Endothelial cell of umbilical vein (primary cell): Measurements from ENCODE around the gene STK24. TPM values are rescaled to one million over a fixed set of nuclear protein-coding genes. Genes with fewer than 3 reads are reported as not detected.

Experiments
- BruUV-seq: library from RNA; stranded (reverse); fragments of 400-500 nt; replicated peaks from 2 replicates; lab custom pipeline; 2021; lab: Mats Ljungman, UMichigan
- CTCF ChIA-PET: fragments of 300-600, 350-600 bp; sonication (Branson Sonifier 250); formaldehyde crosslinking; loops from one replicate; lab custom pipeline; 2021; ENCODE audit warnings: antibody characterized with exemption, inconsistent platforms; lab: Charles Lee
- POLR2A ChIA-PET: fragments of 300-600, 350-600 bp; sonication (Branson Sonifier 250); formaldehyde crosslinking; loops from one replicate; lab custom pipeline; 2021; ENCODE audit warnings: antibody characterized with exemption, inconsistent platforms; lab: Charles Lee
- DNase-seq: peaks from one replicate; pipeline ENCODE4 v3.0.0-alpha.2; 2011; ENCODE audit warnings: low read depth, low spot score
- FAIRE-seq: peaks from 2 replicates; lab custom pipeline; 2011; peaks lifted over from hg19 to GRCh38; lab: Jason Lieb, UNC
- H2AFZ ChIP-seq: 2 replicates; pipeline ENCODE4 v1.6.0; 2012; ENCODE audit warnings: low read depth, low read length, control low read depth, inconsistent platforms
- H3K27ac ChIP-seq: 2 replicates; pipeline ENCODE4 v1.5.1; 2011; ENCODE audit warnings: low read depth, mild to moderate bottlenecking, control low read depth, low read length, moderate library complexity; ENCODE audit not compliant: insufficient read depth
- H3K27me3 ChIP-seq, 2 experiments: 2 replicates each; pipeline versions ENCODE4 v1.6.0 to v1.6.1; 2011; ENCODE audit warnings: low read length in 2 of 2, mixed read lengths in 1 of 2; ENCODE audit not compliant: control insufficient read depth in 2 of 2, insufficient read depth in 2 of 2
- H3K36me3 ChIP-seq, 2 experiments: 2 replicates in 1 of 2; 3 replicates in 1 of 2; pipeline ENCODE4 v1.5.1; 2011; ENCODE audit warnings: low read length in 2 of 2, mild to moderate bottlenecking in 1 of 2, moderate library complexity in 1 of 2; ENCODE audit not compliant: control insufficient read depth in 2 of 2, insufficient read depth in 2 of 2; ENCODE audit errors: extremely low read depth in 1 of 2
- H3K4me1 ChIP-seq: 3 replicates; pipeline ENCODE4 v1.5.1; 2011; ENCODE audit warnings: mild to moderate bottlenecking, low read length; ENCODE audit not compliant: control insufficient read depth, insufficient read depth; ENCODE audit errors: extremely low read depth
- H3K4me2 ChIP-seq: 2 replicates; pipeline ENCODE4 v1.6.1; 2011; ENCODE audit warnings: low read length, control low read depth, mixed read lengths; ENCODE audit not compliant: insufficient read depth
- H3K4me3 ChIP-seq, 3 experiments: fragments of 200-600 bp in 1 of 3; sonication (generic), shearing (Covaris generic) in 1 of 3; replicated peaks in 1 of 3; 2 replicates each; pipeline ENCODE4 v1.5.1; 2011 to 2016; ENCODE audit warnings: control low read depth in 3 of 3, low read length in 3 of 3, mild to moderate bottlenecking in 2 of 3, inconsistent platforms in 1 of 3, low read depth in 1 of 3, moderate library complexity in 1 of 3; ENCODE audit not compliant: insufficient read depth in 1 of 3
- H3K79me2 ChIP-seq: 2 replicates; pipeline ENCODE4 v1.6.0; 2012; ENCODE audit warnings: low read length, inconsistent platforms; ENCODE audit not compliant: control insufficient read depth, insufficient read depth
- H3K9ac ChIP-seq: replicated peaks from 2 replicates; pipeline ENCODE3; 2011; ENCODE audit warnings: low read length, control low read depth; ENCODE audit not compliant: insufficient read depth; ENCODE audit errors: extremely low read depth
- H3K9me1 ChIP-seq: replicated peaks from 3 replicates; pipeline ENCODE4 v1.6.0; 2011; ENCODE audit warnings: mild to moderate bottlenecking, low read length; ENCODE audit not compliant: control insufficient read depth, insufficient read depth; ENCODE audit errors: extremely low read depth
- H3K9me3 ChIP-seq: replicated peaks from 2 replicates; pipeline ENCODE4 v1.5.1; 2012; ENCODE audit warnings: low read length, inconsistent platforms; ENCODE audit not compliant: control insufficient read depth, insufficient read depth
- H4K20me1 ChIP-seq: replicated peaks from 2 replicates; pipeline ENCODE3; 2011; ENCODE audit warnings: mild to moderate bottlenecking, low read length; ENCODE audit not compliant: control insufficient read depth, insufficient read depth; ENCODE audit errors: extremely low read depth
- CTCF ChIP-seq, 2 donors: IDR thresholded peaks; 1 replicate in 1 of 2; 2 replicates in 1 of 2; pipeline ENCODE4 v1.5.1; 2011; ENCODE audit warnings: low read length in 2 of 2, mild to moderate bottlenecking in 2 of 2, moderate library complexity in 2 of 2, control low read depth in 1 of 2, inconsistent platforms in 1 of 2, low read depth in 1 of 2; ENCODE audit not compliant: insufficient read depth in 1 of 2; ENCODE audit errors: extremely low read depth in 1 of 2
- EZH2 ChIP-seq: IDR thresholded peaks from 2 replicates; pipeline ENCODE4 v1.6.1; 2012; ENCODE audit warnings: borderline replicate concordance, low read depth, mild to moderate bottlenecking, moderate library complexity, low read length, inconsistent platforms; ENCODE audit not compliant: severe bottlenecking
- FOS ChIP-seq: IDR thresholded peaks from 2 replicates; pipeline ENCODE4 v1.6.1; 2011; ENCODE audit warnings: mild to moderate bottlenecking, low read length, moderate library complexity, borderline replicate concordance; ENCODE audit not compliant: insufficient read depth
- GATA2 ChIP-seq: IDR thresholded peaks from 2 replicates; pipeline ENCODE4 v1.7.0; 2011; ENCODE audit warnings: low read depth, mild to moderate bottlenecking, moderate library complexity, mixed read lengths, low read length; ENCODE audit not compliant: insufficient read length, insufficient read depth
- JUN ChIP-seq: IDR thresholded peaks from 2 replicates; pipeline ENCODE4 v1.6.1; 2011; ENCODE audit warnings: borderline replicate concordance, low read depth; ENCODE audit not compliant: insufficient read length, insufficient read depth
- MAX ChIP-seq: IDR thresholded peaks from 2 replicates; pipeline ENCODE4 v1.6.1; 2011; ENCODE audit not compliant: insufficient read depth, insufficient read length
- MYC ChIP-seq: IDR thresholded peaks from one replicate; pipeline ENCODE4 v1.6.1; 2011; ENCODE audit warnings: mild to moderate bottlenecking, low read depth, low read length
- POLR2A ChIP-seq: IDR thresholded peaks from 2 replicates; pipeline ENCODE4 v1.6.1; 2012; ENCODE audit warnings: low read depth, mild to moderate bottlenecking, control low read depth, low read length
- POLR2AphosphoS5 ChIP-seq: IDR thresholded peaks from 2 replicates; pipeline ENCODE4 v1.6.1; 2012; ENCODE audit warnings: low read depth, mild to moderate bottlenecking, control low read depth, low read length, moderate library complexity; ENCODE audit not compliant: insufficient read depth
- dilution Hi-C: fragments of 300-500 bp; cut with MboI; formaldehyde crosslinking; loops from one replicate; pipeline ENCODE4 v1.15.0; 2019; ENCODE audit warnings: low sequenced_read_pairs; ENCODE audit not compliant: extremely low pct_ligation_motif_present
- intact Hi-C: fragments of 100-400 bp; cut with micrococcal nuclease; formaldehyde crosslinking; loops from one replicate; pipeline ENCODE4 v1.10.0; 2022
- polyA plus RNA-seq, 4 experiments: library from polyadenylated mRNA; depleted of rRNA in 3 of 4; stranded (reverse) in 3 of 4; unstranded in 1 of 4; fragments of >200 nt; gene quantifications; 2 replicates each; pipeline versions ENCODE4 v1.2.1 to v1.2.3, GENCODE V29; 2011 to 2012; ENCODE audit warnings: missing spikeins in 1 of 4
- total RNA-seq: library from RNA; stranded (reverse); gene quantifications from 2 replicates; pipeline ENCODE4 v1.2.3, GENCODE V29; 2021

Gene STK24
- total and polyA plus RNA-seq, 2 donors (not counting 3 experiments of a cell fraction or from before 2014, with no cell fraction given) = 43.3 to 100 TPM

GRCh38 chr13:98439126-98439828, 137.6 kb downstream of the STK24 start:
- Histone ChIP-seq H2AFZ (no peak overlapping the region), H4K20me1 (no peaks in the 10 kb centered on the region), H3K36me3 (peaks cover 0 to 2% of the 10 kb centered on the region in 2 experiments), H3K27me3 (no peaks in the 10 kb centered on the region), H3K4me1 (no peaks in the 10 kb centered on the region), H3K4me3 (no peak overlapping the region), H3K9me1 (no peaks in the 10 kb centered on the region), H3K79me2 (no peaks in the 10 kb centered on the region), H3K27ac (no peak overlapping the region), H3K9me3 (no peaks in the 10 kb centered on the region), H3K4me2 (no peak overlapping the region), H3K9ac (no peak overlapping the region)
- no TSS peak for BruUV-seq
- FAIRE-seq (no peak), DNase-seq (no peak)
- no peak for TF ChIP-seq FOS
- no peak for TF ChIP-seq MAX
- no peak for TF ChIP-seq CTCF (IDR thresholded peaks at IDR 0.05; ENCODE audit: extremely low read depth in 1 of 2, insufficient read depth in 1 of 2, low read depth in 1 of 2, low read length in 2 of 2)
- no peak for TF ChIP-seq POLR2AphosphoS5
- TF ChIP-seq POLR2A = no peak
- no peak for TF ChIP-seq MYC
- TF ChIP-seq JUN = no peak
- TF ChIP-seq GATA2 = no peak
- no peak for TF ChIP-seq EZH2
- intact Hi-C loops (no loop called here), dilution Hi-C loops (loop anchor here (25.0 kb wide), 1 partner anchor 223 kb away; no protein-coding TSS in a partner anchor)
- ChIA-PET POLR2A (no interaction called here), CTCF (interaction anchor here (1.5 kb wide), 1 partner anchor 234 kb away, joined by 3 read pairs; no protein-coding TSS in a partner anchor)
